Mesenchymal stem cell (in vitro differentiated cells and primary cell): ENCODE measurements around the gene MPZL1.

Experiments used
- DNase-seq: peaks from one replicate; pipeline ENCODE4 v3.0.0-alpha.2; 2013
- H2AFZ ChIP-seq: one replicate; pipeline ENCODE4 v1.6.1; 2013; ENCODE audit warnings: low read depth, mild to moderate bottlenecking, control low read depth, inconsistent platforms, low read length, moderate library complexity
- H2AK5ac ChIP-seq: 2 replicates; pipeline ENCODE4 v1.6.1; 2013; ENCODE audit warnings: low read length, moderate library complexity, mild to moderate bottlenecking, inconsistent platforms; ENCODE audit not compliant: severe bottlenecking
- H2BK120ac ChIP-seq: one replicate; pipeline ENCODE4 v1.6.1; 2013; ENCODE audit warnings: low read depth, mild to moderate bottlenecking, inconsistent platforms, low read length, moderate library complexity
- H2BK12ac ChIP-seq, 2 experiments: one replicate each; pipeline ENCODE4 v1.6.1; 2013; ENCODE audit warnings: inconsistent platforms in 2 of 2, low read length in 2 of 2, mild to moderate bottlenecking in 2 of 2, moderate library complexity in 2 of 2, control low read depth in 1 of 2
- H2BK15ac ChIP-seq: one replicate; pipeline ENCODE4 v1.6.1; 2013; ENCODE audit warnings: mild to moderate bottlenecking, low read depth, inconsistent platforms; ENCODE audit not compliant: poor library complexity, severe bottlenecking
- H2BK5ac ChIP-seq: 2 replicates; pipeline ENCODE4 v1.6.1; 2013; ENCODE audit warnings: low read depth, mild to moderate bottlenecking, low read length, control low read depth, inconsistent platforms; ENCODE audit not compliant: poor library complexity, severe bottlenecking
- H3K14ac ChIP-seq, 2 experiments: one replicate each; pipeline ENCODE4 v1.6.1; 2013; ENCODE audit warnings: inconsistent platforms in 2 of 2, low read length in 2 of 2, control low read depth in 1 of 2, mild to moderate bottlenecking in 1 of 2, moderate library complexity in 1 of 2
- H3K18ac ChIP-seq, 2 experiments: one replicate each; pipeline ENCODE4 v1.6.1; 2013; ENCODE audit warnings: inconsistent platforms in 2 of 2, low read length in 2 of 2, control low read depth in 1 of 2, low read depth in 1 of 2, mild to moderate bottlenecking in 1 of 2
- H3K23ac ChIP-seq, 2 experiments: one replicate each; pipeline ENCODE4 v1.6.1; 2013; ENCODE audit warnings: inconsistent platforms in 2 of 2, low read length in 2 of 2, mild to moderate bottlenecking in 2 of 2, moderate library complexity in 2 of 2, control low read depth in 1 of 2
- H3K27ac ChIP-seq: 2 replicates; pipeline ENCODE4 v1.5.1; 2013; ENCODE audit warnings: mild to moderate bottlenecking, moderate library complexity, low read length, control low read depth, inconsistent platforms; ENCODE audit not compliant: poor library complexity, severe bottlenecking
- H3K27me3 ChIP-seq, 2 experiments: 2 replicates each; pipeline versions ENCODE4 v1.6.1 to v1.7.0; 2013; ENCODE audit warnings: low read length in 2 of 2, mild to moderate bottlenecking in 2 of 2, moderate library complexity in 2 of 2, control low read depth in 1 of 2, inconsistent platforms in 1 of 2; ENCODE audit not compliant: control insufficient read depth in 1 of 2, insufficient read depth in 1 of 2
- H3K36me3 ChIP-seq, 2 experiments: 2 replicates each; pipeline versions ENCODE4 v1.6.1 to v1.7.0; 2013; ENCODE audit warnings: low read length in 2 of 2, control low read depth in 1 of 2, inconsistent platforms in 1 of 2, low read depth in 1 of 2, mild to moderate bottlenecking in 1 of 2; ENCODE audit not compliant: insufficient read depth in 2 of 2, control insufficient read depth in 1 of 2
- H3K4ac ChIP-seq, 2 experiments: one replicate each; pipeline ENCODE4 v1.6.1; 2013; ENCODE audit warnings: inconsistent platforms in 2 of 2, low read length in 2 of 2, mild to moderate bottlenecking in 2 of 2, moderate library complexity in 2 of 2, control low read depth in 1 of 2, low read depth in 1 of 2
- H3K4me1 ChIP-seq: 2 replicates; pipeline ENCODE4 v1.6.1; 2013; ENCODE audit warnings: low read depth, low read length, control low read depth; ENCODE audit not compliant: control insufficient read depth, insufficient read depth
- H3K4me2 ChIP-seq: 2 replicates; pipeline ENCODE4 v1.6.1; 2013; ENCODE audit warnings: low read length, mild to moderate bottlenecking, inconsistent platforms; ENCODE audit not compliant: poor library complexity, severe bottlenecking
- H3K4me3 ChIP-seq, 2 experiments: 2 replicates each; pipeline versions ENCODE4 v1.5.1 to v1.7.0; 2013; ENCODE audit warnings: low read length in 2 of 2, mild to moderate bottlenecking in 2 of 2, control low read depth in 1 of 2, low read depth in 1 of 2; ENCODE audit not compliant: insufficient read depth in 1 of 2
- H3K79me1 ChIP-seq: replicated peaks from 2 replicates; pipeline ENCODE4 v1.6.1; 2013; ENCODE audit warnings: mild to moderate bottlenecking, control low read depth, low read length, inconsistent platforms; ENCODE audit not compliant: poor library complexity, severe bottlenecking
- H3K9ac ChIP-seq: 2 replicates; pipeline ENCODE4 v1.7.0; 2013; ENCODE audit warnings: mild to moderate bottlenecking, low read length, moderate library complexity
- H3K9me3 ChIP-seq: 2 replicates; pipeline ENCODE4 v1.7.0; 2013; ENCODE audit warnings: mild to moderate bottlenecking, low read length; ENCODE audit not compliant: control insufficient read depth
- H4K8ac ChIP-seq: one replicate; pipeline ENCODE4 v1.6.1; 2013; ENCODE audit warnings: inconsistent platforms, mild to moderate bottlenecking, low read length, moderate library complexity
- H4K91ac ChIP-seq: one replicate; pipeline ENCODE4 v1.6.1; 2013; ENCODE audit warnings: mild to moderate bottlenecking, low read length, inconsistent platforms
- WGBS: methylation state at CpG from one replicate; pipeline ENCODE4 v1.1.7; 2013; ENCODE audit warnings: mixed read lengths; 5-methylcytosine and 5-hydroxymethylcytosine counted together

The MPZL1 gene

DNA sequence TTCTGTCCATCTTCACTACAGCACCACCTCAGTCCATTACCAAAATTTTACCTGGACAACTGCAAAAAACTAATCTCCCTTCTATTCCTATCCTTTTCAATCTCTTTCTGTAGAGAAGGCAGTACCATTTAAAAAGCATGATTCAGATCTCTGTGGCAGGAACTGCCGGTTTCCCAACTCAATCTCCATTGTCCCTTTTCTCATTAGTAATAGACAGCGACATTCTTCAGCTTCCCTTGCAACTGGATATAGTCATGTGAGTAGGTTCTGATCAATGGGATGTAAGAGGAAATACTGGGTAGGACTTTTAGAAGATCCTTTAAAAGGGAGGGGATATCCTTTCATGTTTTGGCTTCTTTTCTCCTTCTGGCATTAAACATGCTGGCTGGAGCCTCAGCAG is 117.2 kb downstream of the MPZL1 start:
- H3K4ac ChIP-seq: no peak overlapping the region
- no peak overlapping the region for H2BK120ac ChIP-seq
- H4K91ac ChIP-seq: no peak overlapping the region
- H3K18ac ChIP-seq: no peak overlapping the region
- no peaks in the 10 kb centered on the region for H3K4me1 ChIP-seq
- H3K23ac ChIP-seq: no peak overlapping the region
- no peaks in the 10 kb centered on the region for H3K36me3 ChIP-seq
- no peaks in the 10 kb centered on the region for H3K27me3 ChIP-seq
- H3K9me3 ChIP-seq: no peaks in the 10 kb centered on the region
- H2AFZ ChIP-seq: no peak overlapping the region
- no peak overlapping the region for H2BK12ac ChIP-seq
- no peaks in the 10 kb centered on the region for H3K79me1 ChIP-seq
- H3K27ac ChIP-seq: no peak overlapping the region
- H3K4me3 ChIP-seq: no peak overlapping the region
- WGBS: 89% methylated on average over 1 of the region's 2 CpGs
- H3K9ac ChIP-seq: no peak overlapping the region
- H2BK15ac ChIP-seq: no peak overlapping the region
- no peak overlapping the region for H2AK5ac ChIP-seq
- H3K14ac ChIP-seq: no peak overlapping the region
- H4K8ac ChIP-seq: no peak overlapping the region
- no peak for DNase-seq
- H3K4me2 ChIP-seq: no peak overlapping the region
- H2BK5ac ChIP-seq: no peak overlapping the region
